Kidney (tissue), 14 donors: ENCODE results near the gene NOL9. TPM values are rescaled to one million over a fixed set of nuclear protein-coding genes. Genes with fewer than 3 reads are reported as not detected.
"Not testable (repeated sequence)": the region's sequence is repeated elsewhere in the genome, so short reads cannot be mapped to it uniquely, and the experiment has no call there.

Experiments used
- DNase-seq, 5 donors: peaks; one replicate each; pipeline ENCODE4 v3.0.0-alpha.2; 2013 to 2020
- FAIRE-seq: peaks from 2 replicates; lab custom pipeline; 2012; peaks lifted over from hg19 to GRCh38; lab: Jason Lieb, UNC
- H3K27ac ChIP-seq, 2 donors: one replicate each; pipeline ENCODE4 v1.7.0; 2013; ENCODE audit warnings: low read depth in 2 of 2, low read length in 2 of 2, inconsistent platforms in 1 of 2
- H3K27me3 ChIP-seq: one replicate; pipeline ENCODE4 v1.7.1; 2013; ENCODE audit warnings: low read length, inconsistent platforms; ENCODE audit not compliant: control insufficient read depth, insufficient read depth
- H3K36me3 ChIP-seq, 3 donors: one replicate each; pipeline versions ENCODE4 v1.7.0 to v1.7.1; 2013; ENCODE audit warnings: low read length in 3 of 3, control low read depth in 1 of 3, inconsistent platforms in 1 of 3; ENCODE audit not compliant: insufficient read depth in 3 of 3, control insufficient read depth in 2 of 3
- H3K4me1 ChIP-seq, 3 donors: one replicate each; pipeline versions ENCODE4 v1.7.0 to v1.7.1; 2013; ENCODE audit warnings: low read length in 3 of 3, inconsistent platforms in 1 of 3, low read depth in 1 of 3; ENCODE audit not compliant: control insufficient read depth in 2 of 3, insufficient read depth in 2 of 3
- H3K4me3 ChIP-seq, 3 donors: one replicate each; pipeline versions ENCODE4 v1.7.0 to v1.8.1; 2013; ENCODE audit warnings: low read length in 3 of 3, control low read depth in 1 of 3, inconsistent platforms in 1 of 3
- H3K9ac ChIP-seq, 3 donors: one replicate each; pipeline versions ENCODE4 v1.7.0 to v1.7.1; 2013; ENCODE audit warnings: low read length in 3 of 3, control low read depth in 1 of 3, inconsistent platforms in 1 of 3
- H3K9me3 ChIP-seq, 3 donors: one replicate each; pipeline versions ENCODE4 v1.7.0 to v1.7.1; 2013; ENCODE audit warnings: low read length in 3 of 3, control low read depth in 1 of 3, inconsistent platforms in 1 of 3; ENCODE audit not compliant: control insufficient read depth in 2 of 3, insufficient read depth in 1 of 3
- intact Hi-C: fragments of 100-400 bp; cut with DNase I; formaldehyde crosslinking; loops from one replicate; pipeline ENCODE4 v1.11.1; 2022
- polyA plus RNA-seq: library from polyadenylated mRNA; stranded (reverse); fragments of 350-450 nt; fragmentation: Illumina TruSeq; extraction: RNeasy Lipid Tissue Mini Kit (QIAGEN cat#74804); gene quantifications from one replicate; pipeline ENCODE4 v1.2.3, GENCODE V29; 2014; ENCODE audit warnings: low read depth, low replicate concordance; ENCODE audit not compliant: insufficient read depth
- total RNA-seq: library from RNA; stranded (reverse); fragmentation: NEBNext Ultra II Directional; extraction: Animal tissue kit (Norgen Biotek cat#: 25700); gene quantifications from one replicate; pipeline ENCODE4 v1.2.1, GENCODE V29; 2021
- TF ChIP-seq, protein P1 (sequence below): IDR thresholded peaks from 3 replicates; pipeline ENCODE4 v1.5.1; 2012; ENCODE audit warnings: mild to moderate bottlenecking, moderate library complexity, borderline replicate concordance; ENCODE audit not compliant: insufficient read depth; ENCODE audit errors: extremely low read depth
- donor health status: control.
- donor health status: control.
- donor health status: control.
- donor health status: control.
- donor health status: control.
- donor health status: DM: yes; HTN: yes; CAD: no.
- donor health status: Normal renal cell carcinoma (clear cell type).

Gene NOL9
- total and polyA plus RNA-seq, 2 donors from 2014 or later, result 4.3 to 28.7 TPM

DNA sequence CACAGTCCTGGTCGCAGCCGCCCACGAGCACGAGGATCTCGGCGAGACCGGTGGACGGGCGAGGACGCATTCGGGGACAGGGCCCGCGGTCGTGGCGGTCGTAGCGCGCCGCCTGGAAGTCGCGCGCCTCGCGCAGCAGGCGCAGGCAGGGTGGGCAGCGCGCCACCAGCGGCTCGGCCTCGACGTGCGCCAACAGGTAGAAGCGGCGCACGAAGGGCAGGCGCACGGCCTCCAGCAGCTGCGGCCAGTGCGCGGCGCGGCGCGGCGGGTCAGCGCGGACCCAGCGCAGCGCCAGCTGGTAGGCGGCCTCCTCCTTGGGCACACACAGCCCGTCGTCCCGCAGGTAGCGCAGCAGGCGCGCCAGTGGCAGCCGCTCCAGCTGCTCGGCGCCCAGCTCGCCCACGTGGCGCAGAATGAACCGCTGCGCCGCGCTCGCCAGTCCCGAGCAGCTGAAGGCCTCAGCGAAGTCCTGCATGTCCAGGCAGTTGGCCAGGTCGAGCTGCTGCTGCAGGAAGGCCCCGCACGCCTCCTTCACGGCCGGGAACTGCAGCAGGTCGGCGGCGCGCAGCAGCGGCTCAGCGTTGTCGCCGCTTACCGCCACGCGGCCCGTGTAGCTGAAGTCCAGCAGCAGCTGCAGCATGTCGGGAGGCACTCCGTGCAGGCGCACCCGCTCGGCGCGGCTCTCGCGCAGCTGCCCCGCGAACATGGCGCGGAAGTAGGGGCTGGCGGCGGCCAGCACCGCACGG is 47.8 kb upstream of the NOL9 start:
- H3K27ac ChIP-seq, result peak overlapping the region; percentile 98 to 99
- no peaks in the 10 kb centered on the region for H3K27me3 ChIP-seq
- H3K9ac ChIP-seq, result peak overlapping the region; percentile 24 to 95 (median 93)
- DNase-seq (peak; percentile 33 to 89 (median 60)), FAIRE-seq (no peak)
- no peaks in the 10 kb centered on the region for H3K9me3 ChIP-seq
- peaks cover 5 to 39% (median 22%) of the 10 kb centered on the region in 3 donors for H3K4me1 ChIP-seq
- TF ChIP-seq, protein P1, sequence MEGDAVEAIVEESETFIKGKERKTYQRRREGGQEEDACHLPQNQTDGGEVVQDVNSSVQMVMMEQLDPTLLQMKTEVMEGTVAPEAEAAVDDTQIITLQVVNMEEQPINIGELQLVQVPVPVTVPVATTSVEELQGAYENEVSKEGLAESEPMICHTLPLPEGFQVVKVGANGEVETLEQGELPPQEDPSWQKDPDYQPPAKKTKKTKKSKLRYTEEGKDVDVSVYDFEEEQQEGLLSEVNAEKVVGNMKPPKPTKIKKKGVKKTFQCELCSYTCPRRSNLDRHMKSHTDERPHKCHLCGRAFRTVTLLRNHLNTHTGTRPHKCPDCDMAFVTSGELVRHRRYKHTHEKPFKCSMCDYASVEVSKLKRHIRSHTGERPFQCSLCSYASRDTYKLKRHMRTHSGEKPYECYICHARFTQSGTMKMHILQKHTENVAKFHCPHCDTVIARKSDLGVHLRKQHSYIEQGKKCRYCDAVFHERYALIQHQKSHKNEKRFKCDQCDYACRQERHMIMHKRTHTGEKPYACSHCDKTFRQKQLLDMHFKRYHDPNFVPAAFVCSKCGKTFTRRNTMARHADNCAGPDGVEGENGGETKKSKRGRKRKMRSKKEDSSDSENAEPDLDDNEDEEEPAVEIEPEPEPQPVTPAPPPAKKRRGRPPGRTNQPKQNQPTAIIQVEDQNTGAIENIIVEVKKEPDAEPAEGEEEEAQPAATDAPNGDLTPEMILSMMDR, result no peak
- peak overlapping the region; percentile 60 to 99 (median 95) for H3K4me3 ChIP-seq
- intact Hi-C loops, result no loop called here
- peaks cover 0 to 14% (median 9%) of the 10 kb centered on the region in 3 donors for H3K36me3 ChIP-seq

DNA sequence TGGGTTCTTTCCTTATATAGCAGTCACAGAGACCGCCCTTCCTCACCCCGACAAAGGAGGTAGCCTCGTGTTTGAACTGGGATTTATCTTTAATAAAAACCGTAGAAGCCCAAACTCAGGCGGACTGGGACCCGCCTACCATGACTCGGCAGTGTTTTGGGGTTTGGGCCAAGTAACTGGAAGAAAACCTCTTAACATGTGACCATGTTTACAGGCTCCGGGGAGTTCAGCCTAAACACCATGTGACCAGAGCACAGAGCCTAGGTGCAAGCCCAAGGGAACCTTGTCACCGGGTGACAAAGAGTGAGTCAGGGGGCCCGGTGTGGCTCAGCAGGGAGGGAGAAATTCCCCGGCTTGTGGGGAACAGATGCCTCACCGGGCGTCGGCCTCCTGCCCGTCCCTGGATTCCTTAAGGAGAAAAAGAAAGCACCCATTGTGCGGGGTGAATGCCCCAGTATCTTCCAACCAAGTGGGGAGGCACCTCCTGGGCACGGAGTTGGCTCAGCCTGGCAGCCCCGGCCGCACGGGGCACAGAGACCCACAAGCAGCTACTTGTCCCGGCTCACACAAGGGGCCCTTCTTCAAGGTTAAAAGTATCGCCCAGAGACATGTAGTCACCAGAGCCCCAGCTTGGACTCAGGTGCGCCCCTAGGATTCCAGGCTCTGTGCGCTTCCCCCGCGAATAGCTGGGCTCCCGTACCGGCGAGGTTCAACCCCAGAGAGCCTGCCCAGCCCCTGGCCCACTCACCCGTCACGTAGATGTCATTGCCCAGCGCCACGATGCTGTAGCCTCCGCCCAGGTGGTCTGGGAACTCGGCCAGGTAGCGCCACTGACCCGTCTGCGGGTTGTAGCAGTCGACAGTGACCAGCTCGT is 47.0 kb upstream of the NOL9 start:
- TF ChIP-seq, protein P1, result no peak
- Histone ChIP-seq H3K27me3 (no peaks in the 10 kb centered on the region), H3K36me3 (peaks cover 0 to 22% (median 12%) of the 10 kb centered on the region in 3 donors), H3K9me3 (no peaks in the 10 kb centered on the region), H3K4me1 (peaks cover 5 to 47% (median 31%) of the 10 kb centered on the region in 3 donors), H3K9ac (peak overlapping the region; percentile 24 to 95 (median 93)), H3K27ac (peak overlapping the region; percentile 98 to 99), H3K4me3 (peak overlapping the region; percentile 60 to 99 (median 95))
- FAIRE-seq, result peak; percentile 64
- intact Hi-C loops, result no loop called here
- peak; percentile 48 to 93 (median 80) for DNase-seq

DNA sequence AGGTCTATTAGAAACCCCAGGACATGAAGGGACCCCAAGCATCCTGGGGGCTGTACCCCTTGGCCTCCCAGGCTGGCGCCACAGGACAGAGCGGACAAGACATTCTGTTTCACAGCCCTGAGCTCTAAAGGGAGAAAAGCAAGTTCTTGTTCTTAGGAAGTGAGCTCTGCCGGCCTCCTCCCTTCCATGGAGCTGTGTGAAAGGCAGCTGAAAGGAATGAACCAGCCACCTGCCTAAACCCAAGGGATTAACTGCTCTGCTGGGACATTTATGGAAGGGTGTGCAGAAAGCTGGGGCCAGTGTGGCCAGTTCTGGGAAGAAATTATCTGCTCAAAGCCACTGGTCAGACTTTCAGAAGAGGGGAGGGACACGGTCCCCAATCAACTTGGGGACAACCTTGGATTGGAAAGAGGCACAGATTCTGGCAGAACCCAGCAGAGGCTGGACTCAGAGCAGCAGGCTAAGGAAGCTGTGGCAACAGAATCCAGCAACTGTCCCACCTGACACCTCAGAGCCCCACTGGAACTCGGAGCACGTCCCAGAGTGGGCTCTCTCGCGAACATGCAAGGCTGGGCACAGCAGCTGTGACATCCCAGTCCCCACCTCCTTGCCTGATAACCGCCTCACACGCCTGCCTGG is 46.2 kb upstream of the NOL9 start:
- no peak for FAIRE-seq
- no peaks in the 10 kb centered on the region for H3K9me3 ChIP-seq
- H3K4me1 ChIP-seq, result peaks cover 5 to 47% (median 35%) of the 10 kb centered on the region in 3 donors
- H3K36me3 ChIP-seq, result peaks cover 0 to 27% (median 17%) of the 10 kb centered on the region in 3 donors
- peak overlapping the region; percentile 98 to 99 for H3K27ac ChIP-seq
- intact Hi-C loops, result no loop called here
- peak overlapping the region; percentile 21 to 93 (median 66) for H3K9ac ChIP-seq
- TF ChIP-seq, protein P1, result no peak
- H3K4me3 ChIP-seq, result peak overlapping the region; percentile 60 to 99 (median 95)
- DNase-seq, result peak in 2 of 5 donors; percentile 29 to 65
- H3K27me3 ChIP-seq, result no peaks in the 10 kb centered on the region

DNA sequence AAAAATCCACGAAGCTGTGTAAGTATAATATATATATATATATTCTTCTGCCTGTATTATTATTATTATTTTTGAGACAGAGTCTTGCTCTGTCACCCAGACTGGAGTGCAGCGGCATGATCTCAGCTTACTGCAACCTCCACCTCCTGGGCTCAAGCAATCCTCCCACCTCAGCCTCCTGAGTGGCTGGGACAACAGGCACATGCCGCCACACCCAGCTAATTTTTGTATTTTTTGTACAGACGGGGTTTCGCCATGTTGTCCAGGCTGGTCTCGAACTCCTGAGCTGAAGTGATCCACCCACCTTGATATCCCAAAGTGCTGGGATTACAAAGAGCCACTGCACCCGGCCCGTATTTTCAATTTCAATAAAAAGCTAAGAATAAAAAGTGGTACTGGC is 45.7 kb upstream of the NOL9 start:
- Histone ChIP-seq H3K4me3 (peak overlapping the region in 2 of 3 donors; percentile 95 to 99), H3K27ac (peak overlapping the region; percentile 98 to 99), H3K36me3 (peaks cover 0 to 27% (median 21%) of the 10 kb centered on the region in 3 donors), H3K4me1 (peaks cover 5 to 47% (median 35%) of the 10 kb centered on the region in 3 donors), H3K9ac (peak overlapping the region in 1 of 3 donors; percentile 93)
- DNase-seq, intact Hi-C loops, H3K27me3 ChIP-seq, H3K9me3 ChIP-seq, FAIRE-seq: not testable (repeated sequence)
